Sigmoid colon (tissue), 4 donors: ENCODE measurements around the gene OR52N4.

Source experiments
- EP300 ChIP-seq, 4 donors: sonication (generic); formaldehyde crosslinking; IDR thresholded peaks; one replicate each; pipeline ENCODE4 v1.6.1; 2017; ENCODE audit warnings: antibody characterized with exemption in 4 of 4
- POLR2A ChIP-seq, 2 donors: fragments of 450-650 bp; IDR thresholded peaks; one replicate each; pipeline ENCODE4 v1.6.1; 2016; ENCODE audit warnings: antibody characterized with exemption in 2 of 2, mild to moderate bottlenecking in 2 of 2, moderate library complexity in 2 of 2
- POLR2AphosphoS5 ChIP-seq, 4 donors: sonication (generic); formaldehyde crosslinking; IDR thresholded peaks; one replicate each; pipeline ENCODE4 v1.6.1; 2017; ENCODE audit warnings: antibody characterized with exemption in 4 of 4
- TF ChIP-seq, protein P1 (sequence below), 4 experiments: fragments of 450-650 bp in 3 of 4; fragments of 200-600 bp in 1 of 4; IDR thresholded peaks; one replicate each; pipeline ENCODE4 v1.5.1; 2016 to 2019; ENCODE audit warnings: antibody characterized with exemption in 4 of 4, mild to moderate bottlenecking in 3 of 4, moderate library complexity in 2 of 4

DNA sequence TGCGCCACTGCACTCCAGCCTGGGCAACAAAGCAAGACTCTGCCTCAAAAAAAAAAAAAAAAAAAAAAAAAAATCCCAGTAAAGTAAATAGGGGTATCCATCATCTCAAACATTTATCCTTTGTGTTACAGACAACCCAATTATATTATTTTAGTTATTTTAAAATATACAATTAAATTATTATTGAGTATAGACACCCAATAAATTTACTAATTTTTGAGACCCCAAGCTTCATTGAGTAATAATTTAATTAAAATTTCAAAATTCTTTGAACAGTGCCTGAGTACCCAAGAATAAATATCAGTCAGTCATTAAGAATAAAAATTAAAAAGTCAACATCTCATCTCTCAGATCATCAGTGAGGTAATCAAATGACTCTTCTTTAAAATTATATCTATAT lies at the start of gene OR52N4:
- TF ChIP-seq POLR2AphosphoS5 (IDR thresholded peaks at IDR 0.05), result no peak
- TF ChIP-seq, protein P1, sequence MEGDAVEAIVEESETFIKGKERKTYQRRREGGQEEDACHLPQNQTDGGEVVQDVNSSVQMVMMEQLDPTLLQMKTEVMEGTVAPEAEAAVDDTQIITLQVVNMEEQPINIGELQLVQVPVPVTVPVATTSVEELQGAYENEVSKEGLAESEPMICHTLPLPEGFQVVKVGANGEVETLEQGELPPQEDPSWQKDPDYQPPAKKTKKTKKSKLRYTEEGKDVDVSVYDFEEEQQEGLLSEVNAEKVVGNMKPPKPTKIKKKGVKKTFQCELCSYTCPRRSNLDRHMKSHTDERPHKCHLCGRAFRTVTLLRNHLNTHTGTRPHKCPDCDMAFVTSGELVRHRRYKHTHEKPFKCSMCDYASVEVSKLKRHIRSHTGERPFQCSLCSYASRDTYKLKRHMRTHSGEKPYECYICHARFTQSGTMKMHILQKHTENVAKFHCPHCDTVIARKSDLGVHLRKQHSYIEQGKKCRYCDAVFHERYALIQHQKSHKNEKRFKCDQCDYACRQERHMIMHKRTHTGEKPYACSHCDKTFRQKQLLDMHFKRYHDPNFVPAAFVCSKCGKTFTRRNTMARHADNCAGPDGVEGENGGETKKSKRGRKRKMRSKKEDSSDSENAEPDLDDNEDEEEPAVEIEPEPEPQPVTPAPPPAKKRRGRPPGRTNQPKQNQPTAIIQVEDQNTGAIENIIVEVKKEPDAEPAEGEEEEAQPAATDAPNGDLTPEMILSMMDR (IDR thresholded peaks at IDR 0.05), result no peak
- TF ChIP-seq POLR2A (IDR thresholded peaks at IDR 0.05), result no peak
- no peak for TF ChIP-seq EP300 (IDR thresholded peaks at IDR 0.05)
